Posterior vena cava (tissue), 2 donors: Measurements from ENCODE around the gene RFT1. TPM values are rescaled to one million over a fixed set of nuclear protein-coding genes. Genes with fewer than 3 reads are reported as not detected.
"Not testable (repeated sequence)": the region's sequence is repeated elsewhere in the genome, so short reads cannot be mapped to it uniquely, and the experiment has no call there.

Source experiments
- DNase-seq: peaks from one replicate; pipeline ENCODE4 v3.0.0-alpha.2; 2020; ENCODE audit warnings: low spot score
- intact Hi-C, 2 donors: fragments of 100-400 bp; cut with DNase I; formaldehyde crosslinking; loops; one replicate each; pipeline versions ENCODE4 v1.14.1 to v1.14.2; 2022 to 2023
- total RNA-seq, 2 donors: library from RNA; stranded (reverse); fragmentation: NEBNext Ultra II Directional; extraction: Animal tissue kit (Norgen Biotek cat#: 25700); gene quantifications; one replicate each; pipeline ENCODE4 v1.2.1, GENCODE V29; 2021
- donor health status: DM: yes; HTN: yes; CAD: no.
- donor health status: DM: yes; HTN: yes; CAD: no.

The RFT1 gene
- total RNA-seq, 2 donors from 2014 or later, result 13.6 to 15.7 TPM

GRCh38 chr3:53078656-53079055, 51.6 kb downstream of the RFT1 start:
- DNase-seq, result peak; percentile 68
- intact Hi-C loops, result loop anchor here in 1 of 2 donors (10.0 kb wide), 2 partner anchors 144 to 334 kb away; no protein-coding TSS in a partner anchor

GRCh38 chr3:53077476-53078220, 52.6 kb downstream of the RFT1 start:
- DNase-seq, result peak; percentile 76
- intact Hi-C loops, result loop anchor here in 1 of 2 donors (10.0 kb wide), 2 partner anchors 143 to 333 kb away; no protein-coding TSS in a partner anchor

GRCh38 chr3:53075743-53076140, 54.5 kb downstream of the RFT1 start:
- intact Hi-C loops, result loop anchor here in 1 of 2 donors (10.0 kb wide), 2 partner anchors 141 to 331 kb away; no protein-coding TSS in a partner anchor
- DNase-seq, result no peak

- intact Hi-C loops, result loop anchor here in 1 of 2 donors (10.0 kb wide), 2 partner anchors 140 to 330 kb away; no protein-coding TSS in a partner anchor
- peak; percentile 56 for DNase-seq
These were observed 55.2 kb downstream of the RFT1 start for GRCh38 chr3:53074761-53075742.

GRCh38 chr3:53074366-53074696, 55.9 kb downstream of the RFT1 start:
- intact Hi-C loops, result loop anchor here in 1 of 2 donors (10.0 kb wide), 2 partner anchors 140 to 330 kb away; no protein-coding TSS in a partner anchor
- DNase-seq, result peak; percentile 51

GRCh38 chr3:53073553-53074365, 56.5 kb downstream of the RFT1 start:
- peak; percentile 57 for DNase-seq
- intact Hi-C loops, result loop anchor here in 1 of 2 donors (10.0 kb wide), 2 partner anchors 139 to 329 kb away; no protein-coding TSS in a partner anchor

GRCh38 chr3:53072653-53073552, 57.3 kb downstream of the RFT1 start:
- intact Hi-C loops, result loop anchor here in 1 of 2 donors (10.0 kb wide), 2 partner anchors 138 to 328 kb away; no protein-coding TSS in a partner anchor
- peak; percentile 95 for DNase-seq

- intact Hi-C loops, result loop anchor here in 1 of 2 donors (10.0 kb wide), 2 partner anchors 137 to 327 kb away; no protein-coding TSS in a partner anchor
- peak; percentile 58 for DNase-seq
These were observed 58.3 kb downstream of the RFT1 start for GRCh38 chr3:53071882-53072431.

- intact Hi-C loops, result loop anchor here in 1 of 2 donors (10.0 kb wide), 2 partner anchors 135 to 325 kb away; no protein-coding TSS in a partner anchor
- peak; percentile 25 for DNase-seq
These were observed 60.7 kb downstream of the RFT1 start for GRCh38 chr3:53069422-53070068.

- peak; percentile 49 for DNase-seq
- intact Hi-C loops, result no loop called here
These were observed 62.1 kb downstream of the RFT1 start for GRCh38 chr3:53068176-53068575.

- intact Hi-C loops, result no loop called here
- DNase-seq, result peak; percentile 32
These were observed 62.7 kb downstream of the RFT1 start for GRCh38 chr3:53067567-53067966.

GRCh38 chr3:53065841-53066480, 64.3 kb downstream of the RFT1 start:
- intact Hi-C loops, result no loop called here
- peak; percentile 32 for DNase-seq

- peak; percentile 2 for DNase-seq
- intact Hi-C loops, result no loop called here
These were observed 67.3 kb downstream of the RFT1 start for GRCh38 chr3:53062905-53063304.

GRCh38 chr3:53056442-53056841, 73.8 kb downstream of the RFT1 start:
- no peak for DNase-seq

GRCh38 chr3:53054233-53054632, 76.0 kb downstream of the RFT1 start:
- DNase-seq, intact Hi-C loops: not testable (repeated sequence)

More at GRCh38 chr3:53056442-53056841, 73.8 kb downstream of the RFT1 start:
- intact Hi-C loops, result no loop called here

- no peak for DNase-seq
- intact Hi-C loops, result no loop called here
These were observed 78.3 kb downstream of the RFT1 start for GRCh38 chr3:53051929-53052328.
